Measurements from ENCODE around the gene POU2F2.
"Not testable (repeated sequence)": the region's sequence is repeated elsewhere in the genome, so short reads cannot be mapped to it uniquely, and the experiment has no call there.

The POU2F2 gene

GRCh38 chr19:42057846-42058245, 74.4 kb downstream of the POU2F2 start:
- no peak for DNase-seq

- DNase-seq: no peak
These were observed 78.0 kb downstream of the POU2F2 start for GRCh38 chr19:42054205-42054604.

- no peak for DNase-seq
These were observed 79.0 kb downstream of the POU2F2 start for GRCh38 chr19:42053037-42053935.

GRCh38 chr19:42052241-42052863, 79.9 kb downstream of the POU2F2 start:
- no peak for DNase-seq

GRCh38 chr19:42051166-42052115, 80.8 kb downstream of the POU2F2 start:
- DNase-seq: no peak

- DNase-seq: no peak
These were observed 83.3 kb downstream of the POU2F2 start for GRCh38 chr19:42048992-42049391.

- DNase-seq: no peak
These were observed 86.7 kb downstream of the POU2F2 start for GRCh38 chr19:42045575-42045974.

- no peak for DNase-seq
These were observed 89.6 kb downstream of the POU2F2 start for GRCh38 chr19:42042455-42043170.

- not testable (repeated sequence) for DNase-seq
These were observed 91.8 kb downstream of the POU2F2 start for GRCh38 chr19:42040491-42040890.

- DNase-seq: no peak
These were observed 92.2 kb downstream of the POU2F2 start for GRCh38 chr19:42040031-42040430.

GRCh38 chr19:42038666-42039065, 93.6 kb downstream of the POU2F2 start:
- DNase-seq: no peak

- DNase-seq: no peak
These were observed 94.6 kb downstream of the POU2F2 start for GRCh38 chr19:42037649-42038048.

All from effector CD4-positive, alpha-beta T cell (primary cell).